GM04503 (cell line): Measurements from ENCODE around the gene DONSON.

Experiments used
- DNase-seq: peaks from one replicate; pipeline ENCODE4 v3.0.0-alpha.2; 2012; ENCODE audit warnings: low read depth

The DONSON gene

DNA sequence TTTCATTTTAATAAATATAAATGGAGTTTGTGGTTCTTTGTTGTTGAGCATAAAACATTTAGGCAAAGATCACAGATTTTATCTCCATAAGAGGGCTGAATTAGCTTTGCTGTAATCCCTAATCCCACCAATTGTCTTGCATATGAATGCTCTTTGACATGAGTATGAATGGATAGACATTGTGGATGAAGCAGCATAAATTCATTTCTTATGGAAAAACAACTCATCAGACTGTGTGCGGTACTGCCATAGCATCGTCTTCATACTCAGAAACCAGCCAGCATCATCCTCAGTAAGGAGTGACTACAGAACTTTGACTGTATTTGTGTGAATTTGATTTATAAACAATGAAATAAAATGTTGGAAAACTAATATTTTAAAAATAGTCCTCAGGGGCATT is 26.1 kb downstream of the DONSON start:
- no peak for DNase-seq

GRCh38 chr21:33561373-33561772 is 27.1 kb downstream of the DONSON start:
- no peak for DNase-seq

GRCh38 chr21:33560965-33561364 is 27.5 kb downstream of the DONSON start:
- no peak for DNase-seq

- DNase-seq = no peak
These were observed 28.7 kb downstream of the DONSON start for GRCh38 chr21:33559813-33560212.

- DNase-seq = no peak
These were observed 29.6 kb downstream of the DONSON start for GRCh38 chr21:33558777-33559421.

- no peak for DNase-seq
These were observed 31.0 kb downstream of the DONSON start for GRCh38 chr21:33557447-33557846.

DNA sequence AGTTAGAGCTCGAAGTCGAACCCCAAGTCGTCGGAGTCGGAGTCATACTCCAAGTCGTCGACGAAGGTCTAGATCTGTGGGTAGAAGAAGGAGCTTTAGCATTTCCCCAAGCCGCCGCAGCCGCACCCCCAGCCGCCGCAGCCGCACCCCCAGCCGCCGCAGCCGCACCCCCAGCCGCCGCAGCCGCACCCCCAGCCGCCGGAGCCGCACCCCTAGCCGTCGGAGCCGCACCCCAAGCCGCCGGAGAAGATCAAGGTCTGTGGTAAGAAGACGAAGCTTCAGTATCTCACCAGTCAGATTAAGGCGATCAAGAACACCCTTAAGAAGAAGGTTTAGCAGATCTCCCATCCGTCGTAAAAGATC is 33.5 kb downstream of the DONSON start:
- DNase-seq = no peak

DNA sequence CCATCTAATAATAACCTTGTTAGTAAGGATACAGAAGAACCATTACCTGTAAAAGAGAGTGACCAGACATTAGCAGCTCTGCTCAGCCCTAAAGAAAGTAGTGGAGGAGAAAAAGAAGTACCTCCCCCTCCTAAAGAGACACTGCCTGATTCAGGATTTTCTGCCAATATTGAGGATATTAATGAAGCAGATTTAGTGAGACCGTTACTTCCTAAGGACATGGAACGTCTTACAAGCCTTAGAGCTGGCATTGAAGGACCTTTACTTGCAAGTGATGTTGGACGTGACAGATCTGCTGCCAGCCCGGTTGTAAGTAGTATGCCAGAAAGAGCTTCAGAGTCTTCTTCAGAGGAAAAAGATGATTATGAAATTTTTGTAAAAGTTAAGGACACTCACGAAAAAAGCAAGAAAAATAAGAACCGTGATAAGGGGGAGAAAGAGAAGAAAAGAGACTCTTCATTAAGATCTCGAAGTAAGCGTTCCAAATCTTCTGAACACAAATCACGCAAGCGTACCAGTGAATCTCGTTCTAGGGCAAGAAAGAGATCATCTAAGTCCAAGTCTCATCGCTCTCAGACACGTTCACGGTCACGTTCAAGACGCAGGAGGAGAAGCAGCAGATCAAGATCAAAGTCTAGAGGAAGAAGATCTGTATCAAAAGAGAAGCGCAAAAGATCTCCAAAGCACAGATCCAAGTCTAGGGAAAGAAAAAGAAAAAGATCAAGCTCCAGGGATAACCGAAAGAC is 34.1 kb downstream of the DONSON start:
- DNase-seq = no peak

DNA sequence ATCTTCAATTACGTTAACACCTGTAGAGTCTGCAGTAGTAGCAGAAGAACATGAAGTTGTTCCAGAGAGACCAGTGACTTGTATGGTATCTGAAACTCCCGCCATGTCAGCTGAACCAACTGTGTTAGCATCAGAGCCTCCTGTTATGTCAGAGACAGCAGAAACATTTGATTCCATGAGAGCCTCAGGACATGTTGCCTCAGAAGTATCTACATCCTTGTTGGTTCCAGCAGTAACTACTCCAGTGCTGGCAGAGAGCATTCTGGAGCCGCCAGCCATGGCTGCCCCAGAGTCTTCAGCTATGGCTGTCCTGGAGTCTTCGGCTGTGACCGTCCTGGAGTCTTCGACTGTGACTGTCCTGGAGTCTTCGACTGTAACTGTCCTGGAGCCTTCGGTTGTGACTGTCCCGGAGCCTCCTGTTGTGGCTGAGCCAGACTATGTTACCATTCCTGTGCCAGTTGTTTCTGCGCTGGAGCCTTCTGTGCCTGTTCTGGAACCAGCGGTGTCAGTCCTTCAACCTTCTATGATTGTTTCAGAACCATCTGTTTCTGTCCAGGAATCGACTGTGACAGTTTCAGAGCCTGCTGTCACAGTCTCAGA is 35.4 kb downstream of the DONSON start:
- no peak for DNase-seq

- no peak for DNase-seq
These were observed 36.1 kb downstream of the DONSON start for GRCh38 chr21:33552093-33552998.

DNA sequence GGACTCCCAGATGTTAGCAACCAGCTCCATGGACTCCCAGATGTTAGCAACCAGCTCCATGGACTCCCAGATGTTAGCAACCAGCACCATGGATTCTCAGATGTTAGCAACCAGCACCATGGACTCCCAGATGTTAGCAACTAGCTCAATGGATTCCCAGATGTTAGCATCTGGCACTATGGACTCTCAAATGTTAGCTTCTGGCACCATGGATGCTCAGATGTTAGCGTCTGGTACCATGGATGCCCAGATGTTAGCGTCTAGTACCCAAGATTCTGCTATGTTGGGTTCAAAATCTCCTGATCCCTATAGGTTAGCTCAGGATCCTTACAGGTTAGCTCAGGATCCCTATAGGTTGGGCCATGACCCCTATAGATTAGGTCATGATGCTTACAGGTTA is 36.8 kb downstream of the DONSON start:
- DNase-seq = no peak

DNA sequence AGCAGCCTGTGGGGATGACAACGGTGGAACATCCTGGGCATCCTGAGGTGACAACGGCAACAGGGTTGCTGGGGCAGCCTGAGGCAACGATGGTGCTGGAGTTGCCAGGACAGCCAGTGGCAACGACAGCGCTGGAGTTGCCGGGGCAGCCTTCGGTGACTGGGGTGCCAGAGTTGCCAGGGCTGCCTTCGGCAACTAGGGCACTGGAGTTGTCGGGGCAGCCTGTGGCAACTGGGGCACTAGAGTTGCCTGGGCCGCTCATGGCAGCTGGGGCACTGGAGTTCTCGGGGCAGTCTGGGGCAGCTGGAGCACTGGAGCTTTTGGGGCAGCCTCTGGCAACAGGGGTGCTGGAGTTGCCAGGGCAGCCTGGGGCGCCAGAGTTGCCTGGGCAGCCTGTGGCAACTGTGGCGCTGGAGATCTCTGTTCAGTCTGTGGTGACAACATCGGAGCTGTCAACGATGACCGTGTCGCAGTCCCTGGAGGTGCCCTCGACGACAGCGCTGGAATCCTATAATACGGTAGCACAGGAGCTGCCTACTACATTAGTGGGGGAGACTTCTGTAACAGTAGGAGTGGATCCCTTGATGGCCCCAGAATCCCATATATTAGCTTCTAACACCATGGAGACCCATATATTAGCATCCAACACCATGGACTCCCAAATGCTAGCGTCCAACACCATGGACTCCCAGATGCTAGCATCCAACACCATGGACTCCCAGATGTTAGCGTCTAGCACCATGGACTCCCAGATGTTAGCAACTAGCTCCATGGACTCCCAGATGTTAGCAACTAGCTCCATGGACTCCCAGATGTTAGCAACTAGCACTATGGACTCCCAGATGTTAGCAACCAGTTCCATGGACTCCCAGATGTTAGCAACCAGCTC is 37.5 kb downstream of the DONSON start:
- no peak for DNase-seq

- DNase-seq = no peak
These were observed 38.4 kb downstream of the DONSON start for GRCh38 chr21:33549848-33550771.

- no peak for DNase-seq
These were observed 42.4 kb downstream of the DONSON start for GRCh38 chr21:33546086-33546485.

- no peak for DNase-seq
These were observed 43.9 kb downstream of the DONSON start for GRCh38 chr21:33544451-33545195.

GRCh38 chr21:33543505-33544129 is 44.9 kb downstream of the DONSON start:
- no peak for DNase-seq

DNA sequence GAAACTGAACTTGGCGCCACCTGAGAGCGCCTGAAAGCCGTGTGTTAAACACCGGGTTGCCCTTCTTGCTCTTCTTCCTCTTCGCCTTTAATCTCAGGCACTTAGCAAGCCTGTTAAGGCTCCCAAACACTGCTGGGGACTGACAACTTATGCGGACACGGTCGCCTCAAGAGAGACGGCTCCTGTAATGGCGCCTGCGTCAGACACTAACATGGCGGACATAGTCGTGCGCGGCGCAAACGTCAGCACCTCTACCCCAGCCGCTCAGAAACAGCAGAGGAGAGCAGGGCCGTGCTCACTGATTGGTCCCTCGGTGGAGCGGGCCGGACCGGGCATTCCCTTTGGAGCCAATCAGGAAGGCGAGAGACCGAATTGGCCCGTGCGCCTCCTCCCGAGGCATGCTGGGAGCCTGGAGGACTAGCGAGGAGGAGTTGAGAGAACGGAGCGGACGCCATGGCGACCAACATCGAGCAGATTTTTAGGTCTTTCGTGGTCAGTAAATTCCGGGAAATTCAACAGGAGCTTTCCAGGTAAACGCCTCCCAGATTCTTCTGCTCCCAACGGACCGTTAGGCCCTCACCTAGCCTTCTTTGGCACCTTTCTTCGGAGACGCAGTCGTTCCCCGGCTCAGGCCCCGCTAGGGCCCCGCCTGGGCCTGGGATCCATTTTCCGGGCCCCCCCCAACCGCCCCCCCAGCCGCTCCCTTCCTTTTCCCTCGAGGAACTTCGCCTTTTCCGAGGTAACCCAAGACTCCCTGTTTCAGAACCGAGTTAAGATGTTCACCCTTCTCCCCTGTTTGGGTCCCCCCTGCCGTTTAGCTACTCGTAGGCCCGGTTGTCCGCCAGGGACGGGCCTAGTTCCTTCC is 45.6 kb downstream of the DONSON start, which contains the start of gene SON:
Gene SON, plus strand, starts transcription at position 399 of the 865 bp plus-strand sequence. Its CDS starts 55 bp downstream, at position 454.
- peak; percentile 94 for DNase-seq
